ENCODE measurements around the gene DUSP3.

DUSP3 gene

GRCh38 chr17:43721537-43722268 lies 57.1 kb downstream of the DUSP3 start:
- TF ChIP-seq MAX (IDR thresholded peaks at IDR 0.05; ENCODE audit: low read depth, low read length) (no peak), MYC (IDR thresholded peaks at IDR 0.05; ENCODE audit: low read depth, low read length) (no peak), POLR2A (IDR thresholded peaks at IDR 0.05; ENCODE audit: extremely low read depth, insufficient read length) (no peak)
- TF ChIP-seq, protein P1, sequence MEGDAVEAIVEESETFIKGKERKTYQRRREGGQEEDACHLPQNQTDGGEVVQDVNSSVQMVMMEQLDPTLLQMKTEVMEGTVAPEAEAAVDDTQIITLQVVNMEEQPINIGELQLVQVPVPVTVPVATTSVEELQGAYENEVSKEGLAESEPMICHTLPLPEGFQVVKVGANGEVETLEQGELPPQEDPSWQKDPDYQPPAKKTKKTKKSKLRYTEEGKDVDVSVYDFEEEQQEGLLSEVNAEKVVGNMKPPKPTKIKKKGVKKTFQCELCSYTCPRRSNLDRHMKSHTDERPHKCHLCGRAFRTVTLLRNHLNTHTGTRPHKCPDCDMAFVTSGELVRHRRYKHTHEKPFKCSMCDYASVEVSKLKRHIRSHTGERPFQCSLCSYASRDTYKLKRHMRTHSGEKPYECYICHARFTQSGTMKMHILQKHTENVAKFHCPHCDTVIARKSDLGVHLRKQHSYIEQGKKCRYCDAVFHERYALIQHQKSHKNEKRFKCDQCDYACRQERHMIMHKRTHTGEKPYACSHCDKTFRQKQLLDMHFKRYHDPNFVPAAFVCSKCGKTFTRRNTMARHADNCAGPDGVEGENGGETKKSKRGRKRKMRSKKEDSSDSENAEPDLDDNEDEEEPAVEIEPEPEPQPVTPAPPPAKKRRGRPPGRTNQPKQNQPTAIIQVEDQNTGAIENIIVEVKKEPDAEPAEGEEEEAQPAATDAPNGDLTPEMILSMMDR (IDR thresholded peaks at IDR 0.05; ENCODE audit: low read depth, low read length): no peak

GRCh38 chr17:43720311-43721060 lies 58.3 kb downstream of the DUSP3 start:
- peak; percentile 48 for DNase-seq (ENCODE audit: low read depth)
- H3K4me3 ChIP-seq (ENCODE audit: low read depth, low read length): no peak overlapping the region
- TF ChIP-seq MAX (IDR thresholded peaks at IDR 0.05; ENCODE audit: low read depth, low read length) (no peak), MYC (IDR thresholded peaks at IDR 0.05; ENCODE audit: low read depth, low read length) (no peak), POLR2A (IDR thresholded peaks at IDR 0.05; ENCODE audit: extremely low read depth, insufficient read length) (no peak)
- TF ChIP-seq, protein P1 (IDR thresholded peaks at IDR 0.05; ENCODE audit: low read depth, low read length): no peak

More at GRCh38 chr17:43721537-43722268, 57.1 kb downstream of the DUSP3 start:
- H3K4me3 ChIP-seq (ENCODE audit: low read depth, low read length): no peak overlapping the region
- DNase-seq (ENCODE audit: low read depth): no peak

DNA sequence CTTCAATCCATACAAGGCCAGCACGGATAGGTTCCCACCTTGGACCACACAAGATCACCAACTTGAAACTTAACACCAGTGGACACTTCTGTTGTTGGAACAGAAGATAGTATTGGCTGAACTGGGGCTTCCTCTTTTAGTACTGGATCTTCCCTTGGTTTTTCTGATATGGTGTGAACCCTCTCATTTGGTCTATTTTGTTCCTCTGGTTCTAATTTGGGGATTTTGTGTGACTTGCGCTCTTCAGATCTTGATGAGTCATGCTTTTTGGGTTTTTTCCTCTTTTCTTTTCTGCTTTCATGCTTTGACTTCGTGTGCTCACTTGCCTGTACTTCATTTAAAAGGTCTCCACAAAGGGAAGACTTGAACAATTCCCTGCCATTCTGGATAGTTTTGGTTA lies 59.2 kb downstream of the DUSP3 start:
- H3K4me3 ChIP-seq (ENCODE audit: low read depth, low read length): no peak overlapping the region
- DNase-seq (ENCODE audit: low read depth): peak; percentile 33

GRCh38 chr17:43718544-43718943 lies 60.2 kb downstream of the DUSP3 start:
- no peak for DNase-seq (ENCODE audit: low read depth)
- no peak overlapping the region for H3K4me3 ChIP-seq (ENCODE audit: low read depth, low read length)
- TF ChIP-seq MAX (IDR thresholded peaks at IDR 0.05; ENCODE audit: low read depth, low read length) (no peak), MYC (IDR thresholded peaks at IDR 0.05; ENCODE audit: low read depth, low read length) (no peak), POLR2A (IDR thresholded peaks at IDR 0.05; ENCODE audit: extremely low read depth, insufficient read length) (no peak)
- TF ChIP-seq, protein P1 (IDR thresholded peaks at IDR 0.05; ENCODE audit: low read depth, low read length): no peak

More for the DNA sequence above, 59.2 kb downstream of the DUSP3 start:
- TF ChIP-seq, protein P1 (IDR thresholded peaks at IDR 0.05; ENCODE audit: low read depth, low read length): no peak
- TF ChIP-seq MAX (IDR thresholded peaks at IDR 0.05; ENCODE audit: low read depth, low read length): no peak
- TF ChIP-seq MYC (IDR thresholded peaks at IDR 0.05; ENCODE audit: low read depth, low read length): no peak
- no peak for TF ChIP-seq POLR2A (IDR thresholded peaks at IDR 0.05; ENCODE audit: extremely low read depth, insufficient read length)

GRCh38 chr17:43717913-43718312 lies 60.9 kb downstream of the DUSP3 start:
- no peak overlapping the region for H3K4me3 ChIP-seq (ENCODE audit: low read depth, low read length)
- TF ChIP-seq, protein P1 (IDR thresholded peaks at IDR 0.05; ENCODE audit: low read depth, low read length): no peak
- TF ChIP-seq POLR2A (IDR thresholded peaks at IDR 0.05; ENCODE audit: extremely low read depth, insufficient read length) (no peak), MAX (IDR thresholded peaks at IDR 0.05; ENCODE audit: low read depth, low read length) (no peak), MYC (IDR thresholded peaks at IDR 0.05; ENCODE audit: low read depth, low read length) (no peak)
- DNase-seq (ENCODE audit: low read depth): no peak
